GM12878 (cell line): Measurements from ENCODE around the gene SORCS2.

Experiments
- EGR1 ChIP-seq, 2 experiments: IDR thresholded peaks; 1 replicate in 1 of 2; 2 replicates in 1 of 2; pipeline ENCODE4 v1.6.1; 2011 to 2012; ENCODE audit warnings: low read depth in 2 of 2, low read length in 2 of 2, borderline replicate concordance in 1 of 2, mild to moderate bottlenecking in 1 of 2, moderate library complexity in 1 of 2
- RAD21 ChIP-seq: IDR thresholded peaks from 2 replicates; pipeline ENCODE4 v1.6.1; 2011; ENCODE audit warnings: mild to moderate bottlenecking, low read depth, low read length, moderate library complexity; ENCODE audit not compliant: insufficient read depth
- ZNF274 ChIP-seq: IDR thresholded peaks from one replicate; pipeline ENCODE4 v1.8.0; 2011; ENCODE audit not compliant: insufficient read length, insufficient read depth
- TF ChIP-seq, protein P1 (sequence below): IDR thresholded peaks from 2 replicates; pipeline ENCODE4 v1.6.1; 2011; ENCODE audit warnings: mild to moderate bottlenecking, low read depth, low read length, moderate library complexity; ENCODE audit not compliant: insufficient replicate concordance

DNA sequence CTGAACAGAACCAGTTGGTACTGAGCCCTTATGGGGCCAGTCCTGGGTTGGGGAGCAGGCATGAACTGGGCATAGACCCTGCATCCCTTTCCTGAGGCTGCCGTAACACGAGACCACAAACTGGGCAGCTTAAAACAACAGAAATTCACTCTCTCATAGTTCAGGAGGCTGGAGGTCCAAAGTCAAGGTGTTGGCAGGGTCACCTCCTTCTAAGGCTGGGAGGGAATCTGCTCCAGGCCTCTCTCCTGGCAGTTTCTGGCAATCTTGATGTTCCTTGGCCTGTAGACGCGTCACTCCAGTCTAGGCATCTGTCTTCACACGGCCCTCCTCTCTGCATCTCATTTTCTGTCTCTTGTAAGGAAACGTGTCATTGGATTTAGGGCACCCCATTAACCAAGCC, 19.8 kb upstream of the SORCS2 start:
- TF ChIP-seq RAD21 (no peak), ZNF274 (no peak), EGR1 (IDR thresholded peaks at IDR 0.05; ENCODE audit: borderline replicate concordance in 1 of 2, low read depth in 2 of 2, low read length in 2 of 2) (no peak)
- TF ChIP-seq, protein P1, sequence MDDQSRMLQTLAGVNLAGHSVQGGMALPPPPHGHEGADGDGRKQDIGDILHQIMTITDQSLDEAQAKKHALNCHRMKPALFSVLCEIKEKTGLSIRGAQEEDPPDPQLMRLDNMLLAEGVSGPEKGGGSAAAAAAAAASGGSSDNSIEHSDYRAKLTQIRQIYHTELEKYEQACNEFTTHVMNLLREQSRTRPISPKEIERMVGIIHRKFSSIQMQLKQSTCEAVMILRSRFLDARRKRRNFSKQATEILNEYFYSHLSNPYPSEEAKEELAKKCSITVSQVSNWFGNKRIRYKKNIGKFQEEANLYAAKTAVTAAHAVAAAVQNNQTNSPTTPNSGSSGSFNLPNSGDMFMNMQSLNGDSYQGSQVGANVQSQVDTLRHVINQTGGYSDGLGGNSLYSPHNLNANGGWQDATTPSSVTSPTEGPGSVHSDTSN, result no peak
